Fibroblast of mammary gland (primary cell): Measurements from ENCODE around the gene FERMT3.
A peak's percentile ranks its signal among the peaks of the same experiment; 100 is the strongest.
"Not testable (repeated sequence)": the region's sequence is repeated elsewhere in the genome, so short reads cannot be mapped to it uniquely, and the experiment has no call there.

Source experiments
- DNase-seq: peaks from one replicate; pipeline ENCODE4 v3.0.0-alpha.2; 2010; ENCODE audit warnings: low read depth
- H3K4me3 ChIP-seq: 2 replicates; pipeline ENCODE4 v1.5.1; 2011; ENCODE audit warnings: low read depth, mild to moderate bottlenecking, low read length, moderate library complexity; ENCODE audit not compliant: control insufficient read depth
- TF ChIP-seq, protein P1 (sequence below): conservative IDR thresholded peaks from 2 replicates; pipeline ENCODE4 v1.5.1; 2011; ENCODE audit warnings: low read depth, low read length, inconsistent platforms; ENCODE audit not compliant: control insufficient read depth, insufficient read depth

FERMT3 gene

GRCh38 chr11:64245401-64245796 lies 38.9 kb downstream of the FERMT3 start:
- DNase-seq: no peak
- TF ChIP-seq, protein P1, sequence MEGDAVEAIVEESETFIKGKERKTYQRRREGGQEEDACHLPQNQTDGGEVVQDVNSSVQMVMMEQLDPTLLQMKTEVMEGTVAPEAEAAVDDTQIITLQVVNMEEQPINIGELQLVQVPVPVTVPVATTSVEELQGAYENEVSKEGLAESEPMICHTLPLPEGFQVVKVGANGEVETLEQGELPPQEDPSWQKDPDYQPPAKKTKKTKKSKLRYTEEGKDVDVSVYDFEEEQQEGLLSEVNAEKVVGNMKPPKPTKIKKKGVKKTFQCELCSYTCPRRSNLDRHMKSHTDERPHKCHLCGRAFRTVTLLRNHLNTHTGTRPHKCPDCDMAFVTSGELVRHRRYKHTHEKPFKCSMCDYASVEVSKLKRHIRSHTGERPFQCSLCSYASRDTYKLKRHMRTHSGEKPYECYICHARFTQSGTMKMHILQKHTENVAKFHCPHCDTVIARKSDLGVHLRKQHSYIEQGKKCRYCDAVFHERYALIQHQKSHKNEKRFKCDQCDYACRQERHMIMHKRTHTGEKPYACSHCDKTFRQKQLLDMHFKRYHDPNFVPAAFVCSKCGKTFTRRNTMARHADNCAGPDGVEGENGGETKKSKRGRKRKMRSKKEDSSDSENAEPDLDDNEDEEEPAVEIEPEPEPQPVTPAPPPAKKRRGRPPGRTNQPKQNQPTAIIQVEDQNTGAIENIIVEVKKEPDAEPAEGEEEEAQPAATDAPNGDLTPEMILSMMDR: no peak
- peak overlapping the region; percentile 98 for H3K4me3 ChIP-seq

GRCh38 chr11:64245797-64246620 lies 39.5 kb downstream of the FERMT3 start:
- TF ChIP-seq, protein P1: no peak
- peak overlapping the region; percentile 98 for H3K4me3 ChIP-seq
- peak; percentile 91 for DNase-seq

DNA sequence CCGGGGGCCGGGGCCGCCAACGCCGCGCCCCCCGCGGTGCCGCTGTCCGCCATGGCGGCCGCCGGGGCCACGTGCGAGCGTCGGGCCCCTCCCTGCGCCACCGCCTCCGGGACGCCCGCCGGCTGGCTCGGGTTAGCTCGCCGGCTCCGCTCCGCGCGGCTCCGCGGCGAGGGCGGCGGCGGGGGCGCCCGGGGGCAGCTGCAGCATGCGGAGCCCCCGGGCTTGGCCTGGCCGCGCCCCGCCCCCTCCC lies 40.0 kb downstream of the FERMT3 start:
- DNase-seq, H3K4me3 ChIP-seq: not testable (repeated sequence)

GRCh38 chr11:64246871-64247728 lies 40.6 kb downstream of the FERMT3 start, which contains the start of gene PPP1R14B:
PPP1R14B (minus strand) TSS chr11:64246943; CDS start chr11:64246673, 270 bp downstream.
- DNase-seq: peak; percentile 86
- TF ChIP-seq, protein P1: no peak
- peak within 1 kb of the TSS; percentile 98 for H3K4me3 ChIP-seq

- peak overlapping the region; percentile 70 for H3K4me3 ChIP-seq
- no peak for DNase-seq
- TF ChIP-seq, protein P1: no peak
These were observed 41.4 kb downstream of the FERMT3 start for GRCh38 chr11:64247729-64248531.

GRCh38 chr11:64248578-64248977 lies 42.1 kb downstream of the FERMT3 start:
- TF ChIP-seq, protein P1: no peak
- no peak overlapping the region for H3K4me3 ChIP-seq
- DNase-seq: no peak
